HL-60/S4 (cell line): Measurements from ENCODE around the gene CHSY1.
"Not testable (repeated sequence)": the region's sequence is repeated elsewhere in the genome, so short reads cannot be mapped to it uniquely, and the experiment has no call there.

Experiments used
- in situ Hi-C: fragments of 300-500 bp; cut with MboI; formaldehyde crosslinking; loops from 2 replicates; pipeline ENCODE4 v1.14.3; 2022; ENCODE audit warnings: low sequenced_read_pairs

Gene CHSY1

GRCh38 chr15:101215681-101216080 lies 36.2 kb downstream of the CHSY1 start:
- in situ Hi-C loops = no loop called here

- in situ Hi-C loops = not testable (repeated sequence)
Measured at GRCh38 chr15:101214435-101215097, 37.3 kb downstream of the CHSY1 start.

- in situ Hi-C loops = no loop called here
Measured at GRCh38 chr15:101213570-101213969, 38.3 kb downstream of the CHSY1 start.

GRCh38 chr15:101213147-101213546 lies 38.7 kb downstream of the CHSY1 start:
- in situ Hi-C loops = no loop called here

- in situ Hi-C loops = no loop called here
Measured at GRCh38 chr15:101211897-101212296, 40.0 kb downstream of the CHSY1 start.

- in situ Hi-C loops = no loop called here
Measured at GRCh38 chr15:101210466-101210865, 41.4 kb downstream of the CHSY1 start.

GRCh38 chr15:101210058-101210457 lies 41.8 kb downstream of the CHSY1 start:
- in situ Hi-C loops = no loop called here

- in situ Hi-C loops = no loop called here
Measured at GRCh38 chr15:101209285-101209845, 42.5 kb downstream of the CHSY1 start.

GRCh38 chr15:101207867-101208288 lies 44.0 kb downstream of the CHSY1 start:
- in situ Hi-C loops = no loop called here

GRCh38 chr15:101206176-101206591 lies 45.7 kb downstream of the CHSY1 start:
- in situ Hi-C loops = no loop called here

- in situ Hi-C loops = no loop called here
Measured at GRCh38 chr15:101204739-101205535, 46.9 kb downstream of the CHSY1 start.

- in situ Hi-C loops = no loop called here
Measured at GRCh38 chr15:101203607-101204189, 48.1 kb downstream of the CHSY1 start.

- in situ Hi-C loops = no loop called here
Measured at GRCh38 chr15:101203029-101203573, 48.7 kb downstream of the CHSY1 start.

GRCh38 chr15:101201411-101202174 lies 50.3 kb downstream of the CHSY1 start:
- in situ Hi-C loops = no loop called here

GRCh38 chr15:101200181-101200580 lies 51.7 kb downstream of the CHSY1 start:
- in situ Hi-C loops = no loop called here

- in situ Hi-C loops = no loop called here
Measured at GRCh38 chr15:101198800-101199199, 53.0 kb downstream of the CHSY1 start.

GRCh38 chr15:101198031-101198575 lies 53.7 kb downstream of the CHSY1 start:
- in situ Hi-C loops = no loop called here

- in situ Hi-C loops = no loop called here
Measured at GRCh38 chr15:101194546-101195125, 57.2 kb downstream of the CHSY1 start.

- in situ Hi-C loops = no loop called here
Measured at GRCh38 chr15:101193806-101194545, 57.9 kb downstream of the CHSY1 start.
